ENCODE results near the gene SV2C.

The SV2C gene

DNA sequence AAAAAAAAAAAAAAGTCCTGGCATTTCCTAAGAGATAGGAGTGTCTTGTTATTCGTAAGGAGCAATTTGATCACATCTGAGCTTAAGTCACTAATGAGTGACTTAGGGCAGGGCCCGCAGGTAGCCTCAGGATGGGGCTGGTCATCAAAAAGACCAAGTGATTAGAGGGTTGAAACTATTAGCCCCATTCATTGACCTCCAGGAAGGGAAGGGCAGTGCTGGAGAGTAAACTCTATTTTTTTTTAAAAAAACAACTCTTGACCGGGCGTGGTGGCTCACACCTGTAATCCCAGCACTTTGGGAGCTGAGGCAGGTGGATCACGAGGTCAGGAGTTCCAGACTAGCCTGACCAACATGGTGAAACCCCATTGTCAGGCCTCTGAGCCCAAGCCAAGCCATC lies 273.7 kb downstream of the SV2C start:
- TF ChIP-seq, protein P1, sequence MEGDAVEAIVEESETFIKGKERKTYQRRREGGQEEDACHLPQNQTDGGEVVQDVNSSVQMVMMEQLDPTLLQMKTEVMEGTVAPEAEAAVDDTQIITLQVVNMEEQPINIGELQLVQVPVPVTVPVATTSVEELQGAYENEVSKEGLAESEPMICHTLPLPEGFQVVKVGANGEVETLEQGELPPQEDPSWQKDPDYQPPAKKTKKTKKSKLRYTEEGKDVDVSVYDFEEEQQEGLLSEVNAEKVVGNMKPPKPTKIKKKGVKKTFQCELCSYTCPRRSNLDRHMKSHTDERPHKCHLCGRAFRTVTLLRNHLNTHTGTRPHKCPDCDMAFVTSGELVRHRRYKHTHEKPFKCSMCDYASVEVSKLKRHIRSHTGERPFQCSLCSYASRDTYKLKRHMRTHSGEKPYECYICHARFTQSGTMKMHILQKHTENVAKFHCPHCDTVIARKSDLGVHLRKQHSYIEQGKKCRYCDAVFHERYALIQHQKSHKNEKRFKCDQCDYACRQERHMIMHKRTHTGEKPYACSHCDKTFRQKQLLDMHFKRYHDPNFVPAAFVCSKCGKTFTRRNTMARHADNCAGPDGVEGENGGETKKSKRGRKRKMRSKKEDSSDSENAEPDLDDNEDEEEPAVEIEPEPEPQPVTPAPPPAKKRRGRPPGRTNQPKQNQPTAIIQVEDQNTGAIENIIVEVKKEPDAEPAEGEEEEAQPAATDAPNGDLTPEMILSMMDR (IDR thresholded peaks at IDR 0.05; ENCODE audit: low read depth, low read length, missing control alignments) = no peak
- H3K4me3 ChIP-seq (ENCODE audit: low read depth, low read length) = no peak overlapping the region
- no peaks in the 10 kb centered on the region for H3K36me3 ChIP-seq (replicated peaks)
- H3K27me3 ChIP-seq (replicated peaks) = no peaks in the 10 kb centered on the region
- no peak for DNase-seq
- in situ Hi-C loops (cut with HindIII; ENCODE audit: low pct_ligation_motif_present, low sequenced_read_pairs) = no loop called here
- H3K27ac ChIP-seq = no peak overlapping the region

DNA sequence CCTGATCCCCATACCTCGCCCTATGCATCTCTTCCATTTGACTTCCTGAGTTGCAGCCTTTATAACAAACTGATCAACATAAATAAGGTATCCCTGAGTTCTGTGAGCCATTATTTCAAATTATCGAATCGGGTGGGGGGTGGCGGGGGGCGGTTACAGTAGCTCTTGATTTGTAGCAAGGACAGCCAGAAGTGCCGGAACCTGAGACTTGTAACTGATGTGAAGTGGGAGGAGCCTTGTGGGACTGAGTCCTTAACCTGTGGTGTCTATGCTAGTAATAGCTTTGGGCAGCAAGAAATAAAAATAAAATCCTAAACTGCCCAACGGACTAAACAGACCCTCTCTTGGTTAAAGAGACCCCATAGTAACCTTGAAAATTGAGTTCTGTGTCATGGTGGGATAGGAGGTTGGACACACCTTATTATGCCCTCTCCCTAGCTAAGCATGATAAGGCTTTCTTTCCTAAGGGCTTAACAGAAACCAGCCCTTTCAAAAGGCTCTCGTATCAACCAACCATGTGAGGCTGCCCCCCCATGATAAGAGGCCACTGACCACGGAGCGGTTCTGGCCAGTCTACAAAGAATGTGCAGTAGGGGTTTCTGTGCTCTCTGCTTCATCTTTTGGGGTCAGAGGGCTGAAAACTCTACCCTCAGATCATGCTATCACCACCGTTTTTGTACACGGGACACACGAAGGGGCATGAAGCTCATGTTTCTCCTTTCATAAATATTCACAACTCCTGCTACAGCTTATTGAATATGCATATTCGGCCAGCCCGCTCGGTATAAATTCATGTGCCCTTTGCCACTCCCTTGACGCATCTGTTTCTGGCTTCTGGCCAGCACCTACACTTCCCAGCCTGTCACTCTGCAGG lies 280.4 kb downstream of the SV2C start:
- in situ Hi-C loops (cut with HindIII; ENCODE audit: low pct_ligation_motif_present, low sequenced_read_pairs) = no loop called here

DNA sequence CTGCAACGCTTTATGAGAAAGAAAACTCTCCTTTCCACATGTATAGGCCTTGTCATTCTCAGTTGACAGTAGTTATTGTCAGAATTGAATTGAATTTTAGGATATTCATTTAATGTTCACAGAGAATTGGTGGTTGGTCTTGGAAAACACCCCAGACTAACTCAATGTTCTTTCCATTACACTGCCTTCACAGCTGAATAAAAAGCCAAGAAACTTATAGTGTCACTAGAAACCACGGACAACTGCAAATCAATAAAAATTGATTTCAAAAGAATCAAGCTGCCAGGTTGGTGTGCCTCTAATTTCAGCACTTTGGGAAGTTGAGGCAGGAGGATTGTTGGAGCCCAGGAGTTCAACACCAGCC lies 281.0 kb downstream of the SV2C start:
- Histone ChIP-seq H3K36me3 (replicated peaks) (no peaks in the 10 kb centered on the region), H3K4me3 (ENCODE audit: low read depth, low read length) (no peak overlapping the region), H3K27me3 (replicated peaks) (no peaks in the 10 kb centered on the region), H3K27ac (no peak overlapping the region)
- in situ Hi-C loops (cut with HindIII; ENCODE audit: low pct_ligation_motif_present, low sequenced_read_pairs) = no loop called here
- TF ChIP-seq, protein P1 (IDR thresholded peaks at IDR 0.05; ENCODE audit: low read depth, low read length, missing control alignments) = no peak
- DNase-seq = no peak

More for the DNA sequence above, 280.4 kb downstream of the SV2C start:
- H3K27ac ChIP-seq = no peak overlapping the region
- no peak for DNase-seq
- H3K4me3 ChIP-seq (ENCODE audit: low read depth, low read length) = no peak overlapping the region
- H3K36me3 ChIP-seq (replicated peaks) = no peaks in the 10 kb centered on the region
- TF ChIP-seq, protein P1 (IDR thresholded peaks at IDR 0.05; ENCODE audit: low read depth, low read length, missing control alignments) = no peak
- no peaks in the 10 kb centered on the region for H3K27me3 ChIP-seq (replicated peaks)

DNA sequence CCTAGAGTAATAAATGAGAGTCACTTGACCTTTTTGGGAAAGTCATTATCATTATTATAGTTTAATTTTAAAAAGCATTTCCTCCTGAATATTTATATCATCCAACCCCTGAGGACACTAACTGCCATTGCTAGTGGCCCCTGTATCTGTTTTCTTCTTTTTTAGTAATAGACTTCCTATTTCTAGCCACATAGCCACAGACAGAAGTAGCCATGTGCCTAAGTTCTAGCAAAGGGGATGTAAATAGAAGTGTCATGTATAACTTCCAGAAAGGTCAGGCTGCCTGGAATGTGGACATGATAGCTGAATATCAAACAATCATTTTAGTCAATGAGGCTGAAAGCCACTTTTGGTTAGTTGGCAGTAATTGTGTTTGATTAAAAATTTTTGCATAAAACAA lies 282.4 kb downstream of the SV2C start:
- H3K36me3 ChIP-seq (replicated peaks) = no peaks in the 10 kb centered on the region
- TF ChIP-seq, protein P1 (IDR thresholded peaks at IDR 0.05; ENCODE audit: low read depth, low read length, missing control alignments) = no peak
- no peaks in the 10 kb centered on the region for H3K27me3 ChIP-seq (replicated peaks)
- DNase-seq = no peak
- no peak overlapping the region for H3K27ac ChIP-seq
- H3K4me3 ChIP-seq (ENCODE audit: low read depth, low read length) = no peak overlapping the region
- in situ Hi-C loops (cut with HindIII; ENCODE audit: low pct_ligation_motif_present, low sequenced_read_pairs) = no loop called here

DNA sequence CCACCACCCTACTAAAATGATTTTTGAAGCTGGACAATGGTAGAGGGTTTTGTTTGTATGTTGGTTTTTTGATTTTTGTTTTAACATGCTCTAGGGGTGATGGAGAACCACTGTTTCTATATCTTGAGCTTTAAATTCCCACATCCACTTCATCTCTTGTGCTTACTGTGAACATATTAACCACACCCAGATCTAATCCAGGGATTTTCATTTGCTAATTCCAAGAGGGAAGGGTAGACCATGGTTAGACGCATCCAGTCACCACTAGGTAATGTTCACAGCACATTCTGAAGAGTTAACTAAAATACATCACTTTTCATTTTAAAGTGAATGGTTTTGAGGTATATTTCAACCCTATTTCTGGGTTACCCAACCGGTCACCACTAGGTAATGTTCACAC lies 283.4 kb downstream of the SV2C start:
- H3K36me3 ChIP-seq (replicated peaks) = no peaks in the 10 kb centered on the region
- H3K27ac ChIP-seq = no peak overlapping the region
- DNase-seq = no peak
- in situ Hi-C loops (cut with HindIII; ENCODE audit: low pct_ligation_motif_present, low sequenced_read_pairs) = no loop called here
- TF ChIP-seq, protein P1 (IDR thresholded peaks at IDR 0.05; ENCODE audit: low read depth, low read length, missing control alignments) = no peak
- H3K4me3 ChIP-seq (ENCODE audit: low read depth, low read length) = no peak overlapping the region
- no peaks in the 10 kb centered on the region for H3K27me3 ChIP-seq (replicated peaks)

Measured in brain microvascular endothelial cell (primary cell).